ENCODE data around the gene GAL3ST1.
"Not testable (repeated sequence)": the region's sequence is repeated elsewhere in the genome, so short reads cannot be mapped to it uniquely, and the experiment has no call there.

The GAL3ST1 gene, protein sequence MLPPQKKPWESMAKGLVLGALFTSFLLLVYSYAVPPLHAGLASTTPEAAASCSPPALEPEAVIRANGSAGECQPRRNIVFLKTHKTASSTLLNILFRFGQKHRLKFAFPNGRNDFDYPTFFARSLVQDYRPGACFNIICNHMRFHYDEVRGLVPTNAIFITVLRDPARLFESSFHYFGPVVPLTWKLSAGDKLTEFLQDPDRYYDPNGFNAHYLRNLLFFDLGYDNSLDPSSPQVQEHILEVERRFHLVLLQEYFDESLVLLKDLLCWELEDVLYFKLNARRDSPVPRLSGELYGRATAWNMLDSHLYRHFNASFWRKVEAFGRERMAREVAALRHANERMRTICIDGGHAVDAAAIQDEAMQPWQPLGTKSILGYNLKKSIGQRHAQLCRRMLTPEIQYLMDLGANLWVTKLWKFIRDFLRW

DNA sequence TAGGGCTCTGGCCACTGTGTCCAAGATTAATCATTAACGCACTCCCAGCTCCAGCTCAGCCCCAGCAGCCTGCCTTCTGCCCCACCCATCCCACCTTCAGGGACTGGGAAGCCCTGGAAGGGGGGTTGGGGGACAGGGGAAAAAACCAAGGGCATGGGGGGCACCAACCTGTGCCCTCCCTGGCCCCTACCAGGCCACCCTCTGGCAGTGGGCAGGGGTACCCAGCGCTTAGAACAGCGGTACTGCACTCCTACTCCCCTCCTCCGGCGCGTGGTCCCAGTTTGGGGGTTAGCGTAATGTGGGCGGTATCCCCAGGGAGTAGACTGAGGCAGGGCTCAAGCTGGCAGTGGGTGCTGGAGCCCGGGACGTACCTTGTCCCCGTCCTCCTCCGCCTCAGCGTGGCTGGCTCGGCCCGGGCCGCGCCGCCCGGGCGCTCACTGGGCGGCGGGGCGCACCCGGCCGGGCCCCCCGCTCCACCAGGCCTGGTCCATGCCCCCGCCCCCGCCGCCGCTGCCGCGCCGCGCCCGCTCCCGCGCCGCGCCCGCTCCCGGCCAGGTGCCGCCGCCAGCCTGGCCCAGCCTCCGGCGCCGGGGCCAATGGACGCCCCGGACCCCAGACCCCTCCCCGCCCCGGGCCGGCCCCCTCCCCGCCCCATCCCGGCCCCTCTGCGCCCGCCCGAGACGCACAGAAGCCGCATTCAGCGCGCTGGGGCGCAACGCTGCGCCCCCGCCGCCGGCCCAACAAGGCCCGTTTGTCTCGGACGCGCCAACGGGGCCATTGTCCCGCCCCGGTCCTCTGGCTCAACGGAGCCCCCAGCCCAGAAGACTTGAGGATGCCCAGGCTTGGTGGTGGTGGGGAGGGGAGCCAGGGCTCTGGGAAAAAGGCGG, at the start of gene GAL3ST1:
Gene GAL3ST1, minus strand, starts transcription at position 571 of the 887 bp plus-strand sequence. CDS start 17,273 bp downstream, outside the sequence.
- no peak for DNase-seq (ENCODE audit: low read depth in 2 of 2)

DNA sequence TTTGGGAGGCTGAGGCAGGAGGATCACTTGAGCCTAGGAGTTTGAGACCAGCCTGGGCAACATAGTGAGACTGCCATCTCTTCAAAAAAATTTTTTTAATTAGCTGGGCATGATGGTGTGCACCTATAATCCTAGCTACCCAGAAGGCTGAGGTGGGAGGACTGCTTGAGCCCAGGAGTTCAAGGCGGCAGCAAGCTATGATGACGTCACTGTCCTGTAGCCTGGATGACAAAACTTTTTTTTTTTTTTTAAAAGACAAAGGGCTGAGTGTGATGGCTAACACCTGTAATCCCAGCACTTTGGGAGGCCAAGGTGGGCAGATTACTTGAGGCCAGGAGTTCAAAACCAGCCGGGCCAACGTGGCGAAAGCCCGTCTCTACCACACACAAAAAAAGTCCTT, 45.4 kb upstream of the GAL3ST1 start:
- DNase-seq (ENCODE audit: low read depth in 2 of 2) = not testable (repeated sequence)

DNA sequence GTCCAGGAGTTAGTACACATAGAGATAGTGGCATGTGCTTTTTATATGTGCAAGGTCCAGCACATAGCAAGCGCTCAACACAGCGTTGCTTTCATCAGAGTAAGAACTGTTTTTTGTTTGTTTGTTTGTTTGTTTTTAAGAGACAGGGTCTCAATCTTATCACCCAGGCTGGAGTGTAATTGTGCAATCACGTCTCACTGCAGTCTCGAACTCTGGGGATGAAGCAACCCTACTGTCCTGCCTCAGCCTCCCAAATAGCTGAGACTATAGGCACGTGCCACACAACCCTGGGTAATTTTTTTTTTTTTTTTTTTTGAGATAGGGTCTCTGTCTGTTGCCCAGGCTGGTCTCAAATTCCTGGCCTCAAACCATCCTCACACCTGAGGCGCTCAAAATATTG, 43.4 kb upstream of the GAL3ST1 start:
- DNase-seq (ENCODE audit: low read depth in 2 of 2) = no peak

DNA sequence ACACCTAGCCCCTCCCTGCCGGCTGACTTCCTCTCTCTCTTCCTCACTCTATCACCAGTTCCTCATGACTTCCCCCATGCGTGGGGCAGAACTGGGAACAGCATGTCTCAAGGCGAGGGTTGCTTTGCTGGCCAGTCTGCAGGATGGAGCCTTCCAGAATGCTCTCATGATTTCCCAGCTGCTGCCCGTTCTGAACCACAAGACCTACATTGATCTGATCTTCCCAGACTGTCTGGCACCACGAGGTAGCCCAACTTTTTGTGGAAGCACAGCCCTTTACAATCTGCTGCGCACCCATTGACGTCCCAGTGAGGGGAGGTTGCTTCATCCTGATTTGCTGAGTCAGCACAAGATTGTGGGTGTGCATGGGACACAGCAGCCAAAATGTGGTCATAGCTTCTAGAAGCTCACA, 41.1 kb upstream of the GAL3ST1 start:
- DNase-seq (ENCODE audit: low read depth in 2 of 2) = no peak

DNA sequence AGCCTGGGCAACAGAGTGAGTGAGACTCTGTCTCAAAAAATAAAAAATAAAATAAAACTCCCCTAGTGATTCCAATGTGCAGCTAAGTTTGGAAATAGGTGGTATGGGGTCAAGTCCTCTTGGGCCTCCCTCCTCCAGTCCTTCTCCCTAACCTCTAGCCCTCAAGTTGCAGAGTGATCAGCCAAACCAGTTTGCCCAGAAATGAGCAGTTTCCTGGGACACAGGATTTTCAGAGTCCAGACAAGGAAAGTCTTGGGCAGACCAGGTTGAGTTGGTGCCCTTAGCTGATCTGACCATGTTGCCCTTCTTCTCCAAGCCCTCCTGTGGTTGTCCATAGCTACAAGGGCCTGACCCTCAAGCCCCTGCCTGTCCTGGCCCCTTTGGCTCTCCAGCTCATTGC, 40.4 kb upstream of the GAL3ST1 start:
- DNase-seq (ENCODE audit: low read depth in 2 of 2) = no peak

DNA sequence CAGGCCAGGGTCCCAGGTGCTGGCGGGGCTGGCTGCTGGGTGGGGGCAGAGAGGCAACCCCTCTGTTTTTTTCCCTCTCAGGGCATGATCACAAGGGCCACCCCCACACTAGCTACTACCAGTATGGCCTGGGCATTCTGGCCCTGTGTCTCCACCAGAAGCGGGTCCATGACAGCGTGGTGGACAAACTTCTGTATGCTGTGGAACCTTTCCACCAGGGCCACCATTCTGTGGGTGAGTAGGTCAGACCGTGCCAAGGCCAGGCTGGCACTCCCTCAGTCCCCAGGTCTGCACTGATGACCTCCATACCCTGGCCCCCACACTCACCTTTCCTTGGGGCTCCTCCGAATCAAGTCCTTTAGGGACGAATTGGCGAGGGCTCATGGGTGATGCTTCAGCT, 39.8 kb upstream of the GAL3ST1 start:
- DNase-seq (ENCODE audit: low read depth in 2 of 2) = no peak

DNA sequence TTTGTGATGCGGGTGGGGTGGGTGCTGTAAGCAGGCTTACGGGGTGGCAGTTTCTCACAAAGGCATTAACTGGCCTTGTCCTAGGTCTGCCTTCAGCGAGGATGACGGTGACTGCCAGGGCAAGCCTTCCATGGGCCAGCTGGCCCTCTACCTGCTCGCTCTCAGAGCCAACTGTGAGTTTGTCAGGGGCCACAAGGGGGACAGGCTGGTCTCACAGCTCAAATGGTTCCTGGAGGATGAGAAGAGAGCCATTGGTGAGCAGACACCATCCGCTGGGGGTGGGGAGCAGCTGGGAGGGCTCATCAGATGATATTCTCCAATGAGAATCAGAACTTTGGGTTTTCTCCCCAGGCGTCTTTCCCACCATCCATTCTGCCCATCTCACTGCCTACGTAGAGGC, 38.3 kb upstream of the GAL3ST1 start:
- DNase-seq (ENCODE audit: low read depth in 2 of 2) = no peak

DNA sequence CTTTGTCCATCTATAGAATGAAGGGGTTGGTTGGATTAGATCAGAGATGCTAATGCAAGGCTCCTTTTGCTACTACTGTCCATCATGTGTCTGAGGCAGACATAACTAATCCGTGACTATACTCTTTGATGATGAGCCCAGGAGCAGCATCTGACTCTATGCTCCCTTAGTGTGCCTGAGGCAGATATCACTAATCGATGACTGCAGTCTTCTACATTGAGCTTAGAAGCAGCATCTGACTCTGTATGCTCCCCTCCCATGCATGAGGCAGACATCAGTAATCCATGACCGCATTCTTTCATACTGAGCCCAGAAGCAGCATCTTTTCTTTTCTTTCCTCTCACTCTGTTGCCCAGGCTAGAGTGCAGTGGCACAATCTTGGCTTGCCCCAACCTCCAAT, 36.7 kb upstream of the GAL3ST1 start:
- DNase-seq (ENCODE audit: low read depth in 2 of 2) = no peak

DNA sequence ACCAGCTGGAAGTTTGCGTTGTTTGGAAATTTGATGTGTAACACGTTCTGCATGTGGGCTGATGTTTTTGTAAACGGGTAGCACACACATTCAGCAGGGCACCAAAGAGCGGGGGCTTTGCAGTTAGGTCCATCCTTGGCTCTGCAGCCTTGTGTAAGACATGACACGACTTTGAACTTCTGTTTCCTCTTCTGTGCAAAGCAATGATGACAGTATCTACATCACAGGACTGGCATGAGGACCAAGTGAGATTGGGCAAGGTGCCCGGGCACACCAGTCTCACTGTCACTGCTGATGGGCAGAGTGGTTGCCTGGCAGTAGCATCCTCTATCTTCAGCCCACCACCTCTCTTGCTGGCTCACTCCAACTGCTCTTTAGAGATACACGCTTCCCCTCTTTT, 35.8 kb upstream of the GAL3ST1 start:
- no peak for DNase-seq (ENCODE audit: low read depth in 2 of 2)

DNA sequence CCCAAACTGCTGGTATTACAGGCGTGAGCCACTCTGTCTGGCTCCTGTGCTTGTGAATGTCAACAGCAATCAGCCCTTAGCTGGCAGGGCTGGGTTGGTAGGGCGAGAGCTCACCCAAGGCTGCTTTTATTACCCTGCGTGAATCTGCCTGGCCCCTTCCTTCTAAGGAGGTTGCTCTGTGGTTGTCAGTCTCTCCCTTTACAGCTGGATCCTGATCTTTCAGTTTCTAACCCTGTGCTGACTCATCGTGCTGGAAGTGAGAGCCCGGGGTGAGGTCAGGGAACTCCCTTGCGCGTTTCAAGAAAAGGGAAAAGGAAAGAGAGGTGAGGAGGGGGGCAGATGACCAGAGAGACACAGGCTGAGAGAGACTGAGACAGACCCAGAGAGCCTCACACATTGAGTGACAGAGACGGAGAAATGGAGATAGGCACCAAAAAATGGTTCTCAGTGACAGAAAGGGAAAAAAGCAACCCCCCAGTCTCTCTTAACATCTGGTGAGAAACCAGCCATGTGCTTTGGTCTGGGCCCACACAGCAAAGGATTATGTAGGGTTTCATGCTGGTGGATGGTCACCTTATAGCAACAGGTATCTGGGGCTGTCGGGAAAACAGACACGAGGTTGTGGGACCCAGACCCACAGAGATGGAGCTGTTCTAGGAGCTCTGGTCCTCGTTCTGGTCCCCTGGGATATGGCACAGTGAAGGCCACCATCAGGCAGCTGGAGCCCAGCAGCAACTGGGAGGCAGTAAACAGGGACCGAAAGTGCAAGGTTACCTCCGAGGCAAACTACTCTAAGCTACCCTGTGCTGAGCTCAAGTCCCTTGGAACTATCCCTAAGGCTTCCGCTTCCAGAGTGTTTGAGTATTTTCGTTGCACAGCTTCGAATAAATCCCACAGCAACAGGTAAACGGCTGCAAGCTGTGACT, 35.1 kb upstream of the GAL3ST1 start:
- peak; percentile 6 to 22 for DNase-seq (ENCODE audit: low read depth in 2 of 2)

DNA sequence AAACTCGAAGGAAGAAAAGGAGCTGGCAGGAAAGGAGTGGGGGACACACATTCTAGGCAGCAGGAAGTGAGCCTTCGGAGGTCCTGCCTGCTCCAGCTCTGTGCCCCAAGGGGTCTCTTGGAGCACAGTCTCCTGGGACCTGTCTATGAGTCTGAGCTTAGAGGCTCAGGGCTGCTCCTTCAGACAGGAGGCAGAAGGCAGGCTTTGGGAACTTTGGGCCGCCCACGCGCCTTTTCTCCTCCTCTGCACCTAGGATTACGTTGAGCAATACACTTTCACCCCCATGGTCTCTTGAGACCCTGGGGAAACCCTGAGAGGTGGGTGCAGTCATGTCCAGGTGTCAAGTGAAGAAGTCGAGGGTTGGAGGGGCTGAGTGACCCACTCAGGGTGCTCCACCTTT, 33.5 kb upstream of the GAL3ST1 start:
- no peak for DNase-seq (ENCODE audit: low read depth in 2 of 2)

DNA sequence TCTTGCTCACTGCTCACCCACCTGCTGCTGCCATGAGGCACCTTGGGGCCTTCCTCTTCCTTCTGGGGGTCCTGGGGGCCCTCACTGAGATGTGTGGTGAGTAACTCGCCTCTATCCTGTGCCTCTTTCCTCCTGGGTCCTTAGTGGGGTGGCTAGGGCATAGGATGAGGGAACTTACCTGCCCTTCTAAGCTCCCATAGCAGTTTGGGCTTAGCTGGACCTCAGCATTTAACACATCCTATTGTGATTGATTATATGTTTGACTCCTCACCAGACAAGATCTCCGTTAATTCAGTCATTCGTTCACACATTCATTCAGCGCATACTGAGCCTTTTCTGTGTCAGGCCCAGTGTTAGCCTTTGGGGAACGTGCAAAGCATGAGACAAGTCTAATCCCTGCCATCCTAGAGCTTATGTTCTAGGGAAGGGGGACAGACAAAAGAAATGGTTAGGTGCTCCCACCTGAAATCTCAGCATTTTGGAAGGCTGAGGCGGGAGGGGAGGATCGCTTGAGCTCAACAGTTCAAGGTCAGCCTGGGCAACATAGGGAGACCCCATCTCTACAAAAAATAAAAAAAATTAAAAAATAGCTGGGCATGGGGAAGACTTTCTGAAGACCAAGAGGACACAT, 33.0 kb upstream of the GAL3ST1 start:
- no peak for DNase-seq (ENCODE audit: low read depth in 2 of 2)

DNA sequence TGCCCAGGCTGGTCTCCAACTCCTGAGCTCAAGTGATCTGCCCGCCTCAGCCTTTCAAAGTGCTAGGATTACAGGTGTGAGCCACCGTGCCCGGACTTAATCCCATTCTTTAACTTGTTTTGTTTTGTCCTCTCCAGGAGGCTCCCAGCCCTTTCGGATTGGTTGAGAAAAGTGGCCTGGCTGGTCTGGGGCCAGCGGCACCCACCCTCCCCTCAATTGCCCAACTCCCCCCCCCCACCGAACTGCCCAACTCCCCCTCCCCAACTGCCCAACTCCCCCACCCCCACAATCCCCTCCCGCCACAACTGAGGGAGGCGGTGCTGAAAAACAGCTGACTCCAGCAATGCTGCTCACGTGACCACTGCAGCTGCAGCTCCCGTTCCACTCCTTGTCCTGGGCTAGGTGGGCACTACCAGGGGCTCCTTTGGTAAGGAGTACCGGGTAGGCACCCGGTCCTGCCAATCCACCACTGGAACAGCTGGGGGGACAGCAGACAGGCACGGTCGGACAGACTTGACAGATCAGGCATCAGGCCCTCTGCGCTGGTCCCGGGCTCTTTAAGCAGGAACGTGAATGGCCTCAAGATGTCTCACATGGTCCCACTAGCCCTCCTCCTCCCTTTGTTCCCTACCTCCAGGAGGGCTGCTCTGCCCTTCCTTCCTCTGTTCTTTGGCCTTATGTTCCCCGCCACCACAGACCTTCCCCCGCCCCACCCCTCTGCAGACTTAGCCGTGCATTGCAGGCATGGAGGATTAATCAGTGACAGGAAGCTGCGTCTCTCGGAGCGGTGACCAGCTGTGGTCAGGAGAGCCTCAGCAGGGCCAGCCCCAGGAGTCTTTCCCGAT, 32.2 kb upstream of the GAL3ST1 start, which contains the start of gene TCN2:
Gene TCN2, plus strand, starts transcription at position 720 of the 845 bp plus-strand sequence. CDS start 158 bp downstream, outside the sequence.
- peak; percentile 20 to 32 for DNase-seq (ENCODE audit: low read depth in 2 of 2)

DNA sequence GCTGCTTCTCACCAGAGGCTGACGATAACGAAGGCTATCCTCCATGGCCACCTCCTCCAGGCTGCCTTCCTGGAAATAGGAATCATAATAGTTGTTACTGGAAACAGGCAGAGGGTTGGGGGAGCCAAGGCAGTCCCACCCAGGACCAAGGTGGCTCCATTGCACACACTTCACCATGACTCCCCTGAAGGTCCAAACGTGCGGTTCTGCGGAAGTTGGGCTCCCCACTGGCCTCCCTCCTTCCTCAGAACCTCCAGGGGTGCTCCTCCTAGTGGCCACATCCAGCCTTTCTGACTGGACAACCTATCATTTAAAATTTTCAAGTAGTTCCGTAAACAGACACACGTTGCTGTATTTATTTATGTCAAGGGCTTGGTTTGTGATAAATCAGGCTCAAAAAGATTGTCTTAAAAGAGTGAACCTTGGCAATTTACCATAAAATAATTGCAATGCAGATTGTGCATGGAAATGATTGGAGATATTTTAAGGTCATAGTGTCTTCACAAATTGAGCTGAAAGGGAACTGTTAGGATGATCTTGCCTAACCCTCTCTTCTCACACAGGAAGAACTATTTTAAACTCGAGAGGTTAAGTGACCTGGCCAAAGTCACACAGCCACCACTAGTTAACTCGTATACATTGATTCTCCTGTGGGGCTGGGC, 31.1 kb upstream of the GAL3ST1 start:
- peak; percentile 35 to 47 for DNase-seq (ENCODE audit: low read depth in 2 of 2)

DNA sequence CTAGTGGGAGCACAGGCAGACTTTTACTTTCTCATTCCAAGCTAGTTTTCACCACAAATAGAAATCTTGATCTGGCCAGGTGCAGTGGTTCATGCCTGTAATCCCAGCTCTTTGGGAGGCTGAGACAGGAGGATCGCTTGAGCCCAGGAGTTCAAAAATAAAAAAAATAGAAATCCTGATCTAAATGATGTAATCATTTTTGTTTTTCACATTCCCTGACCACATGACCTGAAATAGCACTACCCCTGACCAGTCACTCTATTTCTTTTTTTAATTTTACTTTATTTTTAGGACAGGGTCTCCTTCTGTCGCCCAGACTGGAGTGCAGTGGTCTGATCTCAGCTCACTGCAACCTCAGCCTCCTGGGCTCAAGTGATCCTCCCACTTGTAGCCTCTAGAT, 30.3 kb upstream of the GAL3ST1 start:
- DNase-seq (ENCODE audit: low read depth in 2 of 2) = no peak

DNA sequence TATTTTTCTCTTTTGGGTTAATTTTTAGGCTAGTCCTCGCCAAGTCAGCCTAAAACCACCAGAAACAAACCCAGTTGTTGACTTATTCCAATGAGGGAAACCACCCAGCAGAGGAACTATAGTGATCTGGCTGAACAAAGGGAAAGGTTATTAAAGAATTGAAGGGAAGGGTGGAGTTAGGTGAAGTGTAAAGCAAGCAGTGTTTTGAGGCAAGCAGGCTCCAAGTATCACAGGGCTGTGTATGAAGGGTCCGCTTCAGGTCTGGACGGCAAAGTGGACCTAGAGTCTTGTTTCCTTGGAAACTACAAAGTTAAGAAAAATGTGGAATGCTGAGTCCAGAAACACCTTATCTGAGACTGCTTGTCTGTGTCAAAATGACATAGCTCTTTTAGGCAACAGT, 29.3 kb upstream of the GAL3ST1 start:
- DNase-seq (ENCODE audit: low read depth in 2 of 2) = no peak

DNA sequence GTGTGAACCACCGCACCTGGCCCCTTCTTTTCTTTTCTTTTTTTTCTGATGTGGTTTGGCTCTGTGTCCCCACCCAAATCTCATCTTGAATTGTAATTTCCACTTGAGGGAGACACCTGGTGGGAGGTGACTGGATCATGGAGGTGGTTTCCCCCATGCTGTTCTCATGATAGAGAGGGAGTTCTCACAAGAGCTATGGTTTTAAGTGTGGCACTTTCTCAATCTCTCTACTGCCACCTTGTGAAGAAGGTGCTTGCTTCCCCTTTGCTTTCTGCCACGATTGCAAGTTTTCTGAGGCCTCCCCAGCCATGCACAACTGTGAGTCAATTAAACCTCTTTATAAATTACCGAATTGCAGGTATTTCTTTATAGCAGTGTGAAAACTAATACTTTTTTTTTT, 27.6 kb upstream of the GAL3ST1 start:
- no peak for DNase-seq (ENCODE audit: low read depth in 2 of 2)

DNA sequence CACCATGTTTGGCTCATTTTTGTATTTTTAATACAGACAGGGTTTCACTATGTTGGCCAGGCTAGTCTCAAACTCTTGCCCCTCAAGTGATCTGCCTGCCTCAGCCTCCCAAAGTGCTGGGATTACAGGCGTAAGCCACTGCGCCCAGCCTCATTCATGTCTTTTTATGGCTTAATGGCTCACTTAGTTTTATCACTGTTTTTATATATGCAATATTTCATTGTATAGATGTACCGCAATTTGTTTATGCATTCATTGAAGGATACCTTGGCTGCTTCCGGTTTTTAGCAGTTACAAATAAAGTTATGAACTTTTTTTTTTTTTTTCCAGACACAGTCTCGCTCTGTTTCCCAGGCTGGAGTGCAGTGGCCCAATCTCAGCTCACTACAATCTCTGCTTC, 27.0 kb upstream of the GAL3ST1 start:
- DNase-seq (ENCODE audit: low read depth in 2 of 2) = no peak

DNA sequence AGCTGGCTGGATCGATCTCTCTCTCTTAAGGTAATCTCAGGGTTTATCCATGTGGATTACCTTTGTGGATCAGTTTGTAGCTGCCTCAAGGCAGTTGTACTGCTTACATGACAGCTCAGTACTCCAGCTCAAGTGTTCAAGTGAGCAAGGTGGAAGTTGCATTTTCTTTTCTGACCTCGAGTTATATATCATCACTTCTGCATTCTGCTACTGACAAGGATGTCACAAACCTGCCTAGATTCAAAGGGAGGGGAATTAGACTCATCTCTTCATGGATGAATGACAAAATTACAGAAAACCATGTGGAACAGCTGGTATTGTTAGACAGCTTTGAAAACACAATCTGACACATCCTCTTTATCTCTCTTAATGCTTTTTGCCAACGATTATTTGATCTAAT, 26.5 kb upstream of the GAL3ST1 start:
- no peak for DNase-seq (ENCODE audit: low read depth in 2 of 2)

DNA sequence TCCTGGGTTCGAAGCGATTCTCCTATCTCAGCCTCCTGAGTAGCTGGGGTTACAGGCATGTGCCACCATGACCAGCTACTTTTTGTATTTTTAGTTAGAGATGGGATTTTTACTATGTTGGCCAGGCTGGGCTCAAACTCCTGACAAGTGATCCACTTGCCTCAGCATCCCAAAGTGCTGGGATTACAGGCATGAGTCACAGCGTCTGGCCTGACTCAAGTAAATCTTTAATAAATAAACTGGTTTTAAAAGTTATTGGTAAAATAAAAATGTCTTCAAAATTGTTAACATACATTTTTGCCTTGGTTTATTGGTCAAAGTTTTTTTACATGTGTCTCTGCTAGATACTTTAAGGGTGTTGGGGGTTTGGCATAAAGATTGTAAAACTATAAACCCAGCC, 24.5 kb upstream of the GAL3ST1 start:
- DNase-seq (ENCODE audit: low read depth in 2 of 2) = no peak
